DND-41 (cell line): ENCODE results near the gene UPF1.

Source experiments
- EZH2 ChIP-seq: IDR thresholded peaks from 3 replicates; pipeline ENCODE4 v1.6.1; 2012; ENCODE audit warnings: borderline replicate concordance, low read depth, mild to moderate bottlenecking, moderate library complexity, low read length, inconsistent platforms; ENCODE audit not compliant: severe bottlenecking
- TF ChIP-seq, protein P1 (sequence below): IDR thresholded peaks from 2 replicates; pipeline ENCODE4 v1.5.1; 2012; ENCODE audit warnings: borderline replicate concordance, low read length, moderate library complexity, mild to moderate bottlenecking; ENCODE audit not compliant: poor library complexity, severe bottlenecking; ENCODE audit errors: extremely low read depth

DNA sequence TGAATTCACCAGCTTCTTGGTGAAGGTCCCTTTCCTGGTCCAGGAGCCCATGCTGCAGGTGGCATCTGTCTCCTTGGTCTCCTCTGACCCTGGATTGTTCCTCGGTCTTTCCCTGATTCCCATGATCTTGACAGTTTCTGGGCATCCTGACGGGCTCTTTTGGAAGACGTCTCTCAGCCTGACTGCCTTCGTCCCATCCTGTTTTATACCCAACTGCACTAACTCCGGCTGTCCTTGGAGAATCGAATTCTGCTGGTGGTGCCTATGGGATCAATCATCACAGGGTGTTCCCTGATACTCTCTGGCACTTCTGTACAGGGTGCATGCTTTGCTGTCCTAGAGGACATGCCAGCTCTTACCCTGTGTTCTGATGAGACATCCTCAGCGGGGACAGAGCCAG is 45.1 kb downstream of the UPF1 start:
- TF ChIP-seq, protein P1, sequence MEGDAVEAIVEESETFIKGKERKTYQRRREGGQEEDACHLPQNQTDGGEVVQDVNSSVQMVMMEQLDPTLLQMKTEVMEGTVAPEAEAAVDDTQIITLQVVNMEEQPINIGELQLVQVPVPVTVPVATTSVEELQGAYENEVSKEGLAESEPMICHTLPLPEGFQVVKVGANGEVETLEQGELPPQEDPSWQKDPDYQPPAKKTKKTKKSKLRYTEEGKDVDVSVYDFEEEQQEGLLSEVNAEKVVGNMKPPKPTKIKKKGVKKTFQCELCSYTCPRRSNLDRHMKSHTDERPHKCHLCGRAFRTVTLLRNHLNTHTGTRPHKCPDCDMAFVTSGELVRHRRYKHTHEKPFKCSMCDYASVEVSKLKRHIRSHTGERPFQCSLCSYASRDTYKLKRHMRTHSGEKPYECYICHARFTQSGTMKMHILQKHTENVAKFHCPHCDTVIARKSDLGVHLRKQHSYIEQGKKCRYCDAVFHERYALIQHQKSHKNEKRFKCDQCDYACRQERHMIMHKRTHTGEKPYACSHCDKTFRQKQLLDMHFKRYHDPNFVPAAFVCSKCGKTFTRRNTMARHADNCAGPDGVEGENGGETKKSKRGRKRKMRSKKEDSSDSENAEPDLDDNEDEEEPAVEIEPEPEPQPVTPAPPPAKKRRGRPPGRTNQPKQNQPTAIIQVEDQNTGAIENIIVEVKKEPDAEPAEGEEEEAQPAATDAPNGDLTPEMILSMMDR: no peak
- TF ChIP-seq EZH2: no peak
